Kidney capillary endothelial cell (primary cell): ENCODE measurements around the gene CALD1.

Experiments
- DNase-seq: peaks from one replicate; pipeline ENCODE4 v3.0.0-alpha.2; 2018; ENCODE audit warnings: low spot score

Gene CALD1

GRCh38 chr7:134926396-134926795, 147.0 kb downstream of the CALD1 start:
- no peak for DNase-seq

GRCh38 chr7:134927076-134927475, 147.6 kb downstream of the CALD1 start:
- no peak for DNase-seq

- no peak for DNase-seq
These were observed 148.3 kb downstream of the CALD1 start for GRCh38 chr7:134927723-134928122.

GRCh38 chr7:134928554-134928953, 149.1 kb downstream of the CALD1 start:
- no peak for DNase-seq

DNA sequence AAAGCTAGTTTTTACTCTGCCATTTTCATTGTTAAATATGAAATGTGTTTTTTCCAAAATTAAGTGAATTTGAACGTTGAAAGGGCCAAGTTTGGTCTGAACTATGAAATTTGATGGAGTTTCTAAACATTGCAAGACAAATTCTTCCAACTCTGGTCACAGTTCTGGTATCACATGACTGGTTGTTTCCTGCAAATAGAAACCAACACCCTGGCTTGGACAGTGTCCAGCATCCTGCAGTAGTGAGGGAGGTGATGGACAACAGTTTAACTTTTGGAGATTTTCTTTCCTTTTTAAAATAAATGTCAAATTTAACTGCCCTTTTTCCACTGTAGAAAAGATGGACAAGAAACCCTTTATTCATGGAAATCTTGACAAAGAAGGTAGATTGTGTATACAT, 152.1 kb downstream of the CALD1 start:
- DNase-seq, result no peak

- no peak for DNase-seq
These were observed 153.4 kb downstream of the CALD1 start for GRCh38 chr7:134932707-134933370.

- DNase-seq, result no peak
These were observed 154.1 kb downstream of the CALD1 start for GRCh38 chr7:134933460-134934068.

GRCh38 chr7:134935701-134936100, 156.3 kb downstream of the CALD1 start:
- no peak for DNase-seq

DNA sequence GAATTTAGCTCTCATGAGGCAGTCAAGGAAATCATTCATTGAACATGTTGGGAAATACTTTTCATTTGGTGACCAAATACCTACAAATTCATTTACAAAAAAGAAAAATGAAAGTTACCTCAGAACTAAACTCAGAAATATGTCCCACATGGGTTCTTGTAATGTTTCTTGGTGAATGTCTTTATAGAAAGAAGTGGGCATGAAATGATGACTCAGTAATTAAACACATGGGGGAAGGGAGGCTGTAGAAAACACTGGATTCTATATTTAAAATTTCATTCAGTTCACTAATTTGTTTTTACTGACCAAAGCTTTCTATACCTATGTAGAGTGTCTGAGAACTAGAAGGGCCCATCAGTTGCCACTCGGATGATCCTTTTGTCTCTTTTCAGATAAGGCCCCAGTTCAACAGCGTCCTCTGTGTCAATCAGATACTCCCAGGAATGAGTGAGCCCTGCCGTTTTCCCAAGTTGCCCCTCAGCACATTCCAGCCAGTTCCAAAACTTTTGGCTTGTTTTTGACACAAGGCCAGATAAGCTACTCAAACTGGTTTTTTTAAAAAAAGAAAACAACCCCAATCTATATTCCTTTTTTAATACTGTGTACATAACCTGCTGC, 157.6 kb downstream of the CALD1 start:
- no peak for DNase-seq

- DNase-seq, result no peak
These were observed 158.7 kb downstream of the CALD1 start for GRCh38 chr7:134938141-134938540.

DNA sequence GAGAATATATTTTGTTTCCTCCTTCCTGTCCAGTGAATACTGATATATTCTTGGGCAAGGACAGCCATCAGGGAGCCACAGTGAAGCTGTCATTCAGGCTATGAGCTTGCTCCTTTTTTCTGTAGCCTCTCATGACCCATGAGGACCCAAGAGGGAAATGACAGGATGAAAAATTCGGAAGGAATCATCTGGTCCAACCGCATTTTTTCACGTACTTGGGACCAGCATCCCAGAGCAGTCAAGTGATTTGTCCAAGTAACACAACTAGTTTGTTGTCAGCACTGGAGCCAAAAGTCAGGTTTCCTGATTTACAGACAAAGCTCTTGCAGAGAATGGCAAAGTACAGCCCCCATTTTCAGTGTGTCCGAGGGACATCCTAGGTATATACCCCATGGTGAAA, 159.7 kb downstream of the CALD1 start:
- DNase-seq, result no peak

GRCh38 chr7:134940729-134941128, 161.3 kb downstream of the CALD1 start:
- no peak for DNase-seq

DNA sequence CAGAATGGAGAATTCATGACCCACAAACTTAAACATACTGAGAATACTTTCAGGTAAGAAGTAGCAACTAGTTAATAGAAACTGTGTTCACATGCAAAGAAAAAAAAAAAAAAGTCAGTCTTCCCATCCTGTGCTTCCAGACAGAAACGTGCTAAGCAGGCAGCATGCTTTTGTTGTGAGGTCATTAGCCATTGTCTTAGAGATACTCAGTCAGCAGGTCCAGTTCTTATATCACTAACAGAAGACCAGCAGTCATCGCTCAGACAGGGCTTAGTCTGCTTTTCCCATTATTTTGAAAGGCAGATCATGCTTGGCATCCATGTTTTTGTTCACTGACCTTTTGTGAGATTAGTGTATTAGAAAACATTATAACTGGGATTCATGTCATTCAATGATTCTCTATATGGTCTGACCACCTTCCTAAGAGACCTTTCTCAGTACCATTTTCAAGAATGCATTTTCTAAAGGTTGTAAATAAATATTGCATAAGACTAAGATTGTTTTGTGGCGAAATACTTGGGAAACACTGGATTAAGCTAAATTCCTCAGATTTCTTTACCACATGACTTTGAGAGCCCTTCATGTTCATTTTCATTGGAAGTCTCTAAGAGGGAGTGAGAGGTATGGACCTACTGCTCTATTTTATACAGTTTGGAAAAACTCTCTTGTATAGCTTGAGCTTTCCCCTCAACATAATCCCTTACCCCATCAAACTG, 161.9 kb downstream of the CALD1 start:
- peak; percentile 90 for DNase-seq

- no peak for DNase-seq
These were observed 162.5 kb downstream of the CALD1 start for GRCh38 chr7:134941952-134942351.

DNA sequence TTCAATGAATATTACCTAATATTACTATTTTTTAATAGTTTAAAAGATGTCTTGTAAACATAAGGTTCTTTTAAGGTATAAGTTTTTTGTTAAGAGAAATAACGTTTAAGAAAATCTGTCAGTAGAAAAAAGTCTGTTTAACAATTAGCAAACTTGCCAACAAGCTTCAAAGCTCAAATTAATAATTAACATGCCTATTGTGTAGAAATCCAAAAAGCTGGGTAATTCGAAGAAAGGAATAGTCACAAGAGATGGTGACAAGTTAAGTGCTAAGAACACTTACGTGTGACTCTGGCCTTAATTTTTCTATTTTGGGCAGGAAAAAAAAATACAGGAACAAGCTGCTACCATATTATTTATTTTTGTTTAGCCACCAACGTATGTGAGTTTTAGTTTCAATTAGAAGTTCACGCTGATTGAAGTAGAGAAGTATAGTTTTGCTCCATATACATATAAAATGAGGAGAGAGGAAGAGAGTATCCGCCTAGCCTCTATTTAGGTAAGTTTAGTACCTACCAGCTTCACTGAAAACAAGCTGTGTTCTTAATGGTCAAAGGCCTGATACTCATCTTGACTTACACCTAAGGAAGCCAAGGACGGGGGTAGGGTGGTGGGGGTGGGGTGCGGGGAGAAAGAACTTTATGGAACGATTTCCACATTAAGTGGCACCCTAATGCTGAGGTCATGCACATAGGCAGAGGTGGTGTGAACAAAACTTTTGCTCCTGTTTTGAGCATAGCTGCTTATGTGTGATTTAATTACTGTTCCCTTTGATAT, 163.4 kb downstream of the CALD1 start:
- no peak for DNase-seq

DNA sequence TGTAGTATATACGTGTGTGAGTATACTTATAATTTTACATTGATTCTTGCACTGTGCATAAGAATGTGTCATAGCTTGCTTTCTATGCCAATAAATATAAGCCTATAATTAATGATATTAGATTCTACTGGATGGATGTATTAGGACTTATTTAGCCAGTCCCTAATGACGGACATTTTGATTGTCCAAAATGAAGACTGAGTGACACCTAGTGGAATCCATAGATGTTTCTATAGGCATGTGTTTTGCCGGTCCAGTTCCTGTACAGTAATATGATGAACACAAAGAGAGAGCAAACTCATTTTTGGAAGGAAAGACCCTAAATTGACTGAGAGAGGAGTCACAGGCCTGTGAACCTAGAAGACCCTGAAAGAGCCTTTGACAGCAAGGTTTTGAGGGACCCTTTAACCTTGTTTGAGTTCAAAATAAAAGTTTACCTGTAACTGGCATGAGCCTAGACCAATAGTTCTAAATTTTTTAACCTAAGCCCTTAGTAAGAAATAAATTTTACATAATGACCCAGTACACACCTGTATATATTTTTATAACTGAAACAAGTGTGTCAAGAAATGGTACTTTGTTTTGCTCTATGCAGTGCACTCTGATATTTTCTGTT, 164.5 kb downstream of the CALD1 start:
- DNase-seq, result peak; percentile 22

GRCh38 chr7:134945691-134946090, 166.3 kb downstream of the CALD1 start:
- DNase-seq, result no peak

GRCh38 chr7:134946260-134946659, 166.8 kb downstream of the CALD1 start:
- no peak for DNase-seq

DNA sequence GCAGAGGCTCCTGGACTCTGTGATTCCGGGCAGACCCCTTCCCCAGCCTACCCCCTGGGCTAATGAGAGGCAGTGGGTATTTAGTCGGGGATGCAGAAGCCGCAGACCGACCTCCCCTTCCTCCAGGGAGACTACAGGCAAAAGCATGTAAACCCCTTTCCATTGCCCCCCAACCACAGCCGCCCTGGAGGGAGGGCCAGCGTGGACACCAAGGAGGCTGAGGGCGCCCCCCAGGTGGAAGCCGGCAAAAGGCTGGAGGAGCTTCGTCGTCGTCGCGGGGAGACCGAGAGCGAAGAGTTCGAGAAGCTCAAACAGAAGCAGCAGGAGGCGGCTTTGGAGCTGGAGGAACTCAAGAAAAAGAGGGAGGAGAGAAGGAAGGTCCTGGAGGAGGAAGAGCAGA, 167.9 kb downstream of the CALD1 start:
- DNase-seq, result no peak

DNA sequence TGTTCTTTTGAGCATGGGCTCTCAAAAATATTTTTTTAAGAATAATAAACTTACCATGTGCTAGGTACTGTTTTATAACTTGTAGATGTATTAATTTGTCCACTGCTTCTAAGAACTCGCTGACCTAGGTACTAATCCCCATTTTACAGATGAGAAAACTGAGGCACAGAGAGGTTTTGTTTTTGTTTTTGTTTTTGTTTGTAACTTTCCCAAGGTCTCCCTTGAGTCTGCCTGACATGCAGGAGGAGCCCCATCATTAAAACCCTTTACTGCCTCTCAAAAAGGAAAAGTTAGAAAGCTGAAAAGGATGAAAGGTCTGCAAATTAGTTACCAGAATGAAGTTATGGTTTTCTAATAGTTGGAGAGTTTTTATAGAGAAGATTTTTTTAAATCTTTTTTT, 168.4 kb downstream of the CALD1 start:
- no peak for DNase-seq

- no peak for DNase-seq
These were observed 168.8 kb downstream of the CALD1 start for GRCh38 chr7:134948246-134948645.

DNA sequence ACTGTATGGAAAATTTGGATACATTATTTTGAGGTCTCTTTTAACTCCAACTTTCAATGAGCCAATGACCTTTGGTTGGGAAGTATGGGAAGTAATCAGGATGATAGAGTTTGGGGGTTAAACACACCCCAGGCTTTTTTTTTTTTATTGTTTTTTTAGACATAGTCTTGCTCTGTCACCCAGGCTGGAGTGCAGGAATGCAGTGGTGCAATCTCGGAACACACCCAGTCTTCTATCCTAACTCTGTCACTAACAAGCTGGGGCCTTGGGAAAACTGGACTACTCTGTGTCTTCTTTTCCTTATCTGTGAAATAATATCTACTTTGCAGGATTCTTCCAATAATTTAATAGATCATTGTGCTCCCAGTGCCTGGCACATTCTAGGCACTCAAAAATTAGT, 169.3 kb downstream of the CALD1 start:
- no peak for DNase-seq
